IMR-90 (cell line): Measurements from ENCODE around the gene WDR45B. TPM values are rescaled to one million over a fixed set of nuclear protein-coding genes. Genes with fewer than 3 reads are reported as not detected.

ENCODE experiments used
- ATAC-seq: fragments of 200-7000 bp; cut with Tn5 transposase; 2 replicates; pipeline ENCODE4 v1.9.1; 2020; ENCODE audit warnings: low read depth, mild to moderate bottlenecking, moderate library complexity
- BruUV-seq: library from RNA; stranded (reverse); fragments of 400-500 nt; replicated peaks from 2 replicates; lab custom pipeline; 2021; lab: Mats Ljungman, UMichigan
- CTCF ChIA-PET: fragments of 300-600 bp; formaldehyde crosslinking; extraction: SDS; loops from one replicate; lab custom pipeline; 2021; ENCODE audit warnings: antibody characterized with exemption; lab: Yijun Ruan, JAX
- POLR2A ChIA-PET: fragments of 300-600 bp; sonication (Branson Sonifier 250); formaldehyde crosslinking; loops from one replicate; lab custom pipeline; 2022; ENCODE audit warnings: antibody characterized with exemption; ENCODE audit not compliant: unreplicated experiment; lab: Charles Lee
- DNase-seq: peaks from one replicate; pipeline ENCODE4 v3.0.0; 2013
- H2AFZ ChIP-seq: replicated peaks from 2 replicates; pipeline ENCODE3; 2013; ENCODE audit warnings: low read length, mild to moderate bottlenecking; ENCODE audit not compliant: poor library complexity
- H2AK5ac ChIP-seq: 2 replicates; pipeline ENCODE4 v1.6.1; 2013; ENCODE audit warnings: low read depth, low read length, inconsistent platforms
- H2AK9ac ChIP-seq: replicated peaks from 2 replicates; pipeline ENCODE3; 2013; ENCODE audit warnings: mild to moderate bottlenecking, low read depth, low read length, moderate library complexity; ENCODE audit not compliant: poor library complexity
- H2BK120ac ChIP-seq: 2 replicates; pipeline ENCODE4 v1.6.1; 2013; ENCODE audit warnings: low read depth, low read length, inconsistent platforms
- H2BK15ac ChIP-seq: 3 replicates; pipeline ENCODE4 v1.6.1; 2013; ENCODE audit warnings: low read depth, low read length, inconsistent platforms
- H2BK20ac ChIP-seq: 2 replicates; pipeline ENCODE4 v1.6.1; 2013; ENCODE audit warnings: low read depth, mild to moderate bottlenecking, inconsistent platforms, low read length, moderate library complexity
- H2BK5ac ChIP-seq: 2 replicates; pipeline ENCODE4 v1.6.1; 2013; ENCODE audit warnings: mild to moderate bottlenecking, low read depth, low read length, inconsistent platforms; ENCODE audit not compliant: poor library complexity, severe bottlenecking
- H3K14ac ChIP-seq: replicated peaks from 2 replicates; pipeline ENCODE4 v1.6.1; 2013; ENCODE audit warnings: low read depth, low read length, inconsistent platforms
- H3K18ac ChIP-seq: 2 replicates; pipeline ENCODE4 v1.6.1; 2013; ENCODE audit warnings: low read depth, low read length, control low read depth
- H3K23ac ChIP-seq: 2 replicates; pipeline ENCODE4 v1.6.1; 2013; ENCODE audit warnings: low read depth, low read length, inconsistent platforms
- H3K27ac ChIP-seq: 2 replicates; pipeline ENCODE4 v1.5.1; 2013; ENCODE audit warnings: mild to moderate bottlenecking, control low read depth, low read length; ENCODE audit not compliant: insufficient read depth
- H3K27me3 ChIP-seq: 2 replicates; pipeline ENCODE4 v1.6.1; 2013; ENCODE audit warnings: low read length; ENCODE audit not compliant: control insufficient read depth, insufficient read depth
- H3K36me3 ChIP-seq: 2 replicates; pipeline ENCODE4 v1.6.1; 2013; ENCODE audit warnings: low read length, mixed read lengths; ENCODE audit not compliant: control insufficient read depth, insufficient read depth
- H3K4ac ChIP-seq: 2 replicates; pipeline ENCODE4 v1.6.1; 2013; ENCODE audit warnings: low read depth, low read length, inconsistent platforms
- H3K4me1 ChIP-seq: 2 replicates; pipeline ENCODE4 v1.6.1; 2013; ENCODE audit warnings: low read length, mixed read lengths; ENCODE audit not compliant: control insufficient read depth, insufficient read depth
- H3K4me2 ChIP-seq: 2 replicates; pipeline ENCODE4 v1.6.1; 2013; ENCODE audit warnings: low read depth, mild to moderate bottlenecking, control low read depth, low read length, moderate library complexity
- H3K4me3 ChIP-seq: 2 replicates; pipeline ENCODE4 v1.5.1; 2013; ENCODE audit warnings: low read depth, mild to moderate bottlenecking, control low read depth, low read length, moderate library complexity; ENCODE audit not compliant: insufficient read depth
- H3K56ac ChIP-seq: 2 replicates; pipeline ENCODE4 v1.6.1; 2013; ENCODE audit warnings: low read length, inconsistent platforms; ENCODE audit not compliant: insufficient read depth; ENCODE audit errors: extremely low read depth
- H3K79me1 ChIP-seq, 2 experiments: 2 replicates each; pipeline ENCODE4 v1.6.1; 2013; ENCODE audit warnings: low read length in 2 of 2, inconsistent platforms in 1 of 2, low read depth in 1 of 2
- H3K9ac ChIP-seq: 2 replicates; pipeline ENCODE4 v1.6.1; 2013; ENCODE audit warnings: low read depth, low read length, control low read depth
- H3K9me1 ChIP-seq: 2 replicates; pipeline ENCODE4 v1.6.1; 2013; ENCODE audit warnings: low read length, inconsistent platforms; ENCODE audit not compliant: insufficient read depth
- H3K9me3 ChIP-seq: 2 replicates; pipeline ENCODE4 v1.6.1; 2013; ENCODE audit warnings: low read length; ENCODE audit not compliant: control insufficient read depth, insufficient read depth
- H4K20me1 ChIP-seq: 2 replicates; pipeline ENCODE4 v1.6.1; 2013; ENCODE audit warnings: low read length, inconsistent platforms; ENCODE audit not compliant: insufficient read depth
- H4K5ac ChIP-seq: 2 replicates; pipeline ENCODE4 v1.6.1; 2013; ENCODE audit warnings: mild to moderate bottlenecking, low read depth, low read length, control low read depth
- H4K8ac ChIP-seq, 2 experiments: 2 replicates each; pipeline ENCODE4 v1.6.1; 2013; ENCODE audit warnings: low read depth in 2 of 2, low read length in 2 of 2, control low read depth in 1 of 2, inconsistent platforms in 1 of 2
- H4K91ac ChIP-seq: 2 replicates; pipeline ENCODE4 v1.6.1; 2013; ENCODE audit warnings: low read depth, low read length, inconsistent platforms; ENCODE audit not compliant: insufficient read depth
- MAFK ChIP-seq: IDR thresholded peaks from 2 replicates; pipeline ENCODE4 v1.6.1; 2012; ENCODE audit warnings: low read depth, low read length, improper control_type of control experiment
- USF2 ChIP-seq: fragments of 150-350 bp; IDR thresholded peaks from 2 replicates; pipeline ENCODE4 v1.6.1; 2017; ENCODE audit warnings: mild to moderate bottlenecking, antibody characterized with exemption, low read length, low read depth
- WGBS, 2 experiments: methylation state at CpG; one replicate each; pipeline versions ENCODE4 v1.1.5 to v1.1.7; 2013; ENCODE audit warnings: missing lambda C conversion rate in 2 of 2; ENCODE audit not compliant: insufficient read length in 1 of 2; ENCODE audit errors: extremely low coverage in 2 of 2; 5-methylcytosine and 5-hydroxymethylcytosine counted together
- dilution Hi-C: fragments of 300-500 bp; cut with HindIII; formaldehyde crosslinking; loops from one replicate; pipeline ENCODE4 v1.14.3; 2018; ENCODE audit warnings: low sequenced_read_pairs; ENCODE audit not compliant: unreplicated experiment
- in situ Hi-C: fragments of 300-500 bp; cut with MboI; formaldehyde crosslinking; loops from 3 replicates; pipeline ENCODE4 v1.14.3; 2019; ENCODE audit warnings: low sequenced_read_pairs, inconsistent platforms, mixed read lengths
- intact Hi-C: fragments of 100-400 bp; cut with micrococcal nuclease; formaldehyde crosslinking; loops from 2 replicates; pipeline ENCODE4 v1.10.0; 2022
- polyA plus RNA-seq, 3 experiments: library from polyadenylated mRNA; depleted of rRNA; stranded (reverse); fragments of >200 nt; gene quantifications; 2 replicates each; pipeline ENCODE4 v1.2.3, GENCODE V29; 2012; ENCODE audit warnings: low replicate concordance in 1 of 3
- total RNA-seq: library from RNA; depleted of rRNA; stranded (reverse); fragments of >200 nt; gene quantifications from 2 replicates; pipeline ENCODE4 v1.2.3, GENCODE V29; 2012

Gene WDR45B
- total and polyA plus RNA-seq, 2 of the 4 experiments (the other 2 are of a cell fraction) = 98.2 to 110 TPM

- H3K18ac ChIP-seq = no peak overlapping the region
- H2AK9ac ChIP-seq = no peak overlapping the region
- H3K4me2 ChIP-seq = no peak overlapping the region
- in situ Hi-C loops = no loop called here
- H4K5ac ChIP-seq = no peak overlapping the region
- H3K14ac ChIP-seq = no peak overlapping the region
- H2AK5ac ChIP-seq = no peak overlapping the region
- H3K27ac ChIP-seq = no peak overlapping the region
- H3K9me1 ChIP-seq = peaks cover 5% of the 10 kb centered on the region
- H2BK5ac ChIP-seq = no peak overlapping the region
- BruUV-seq = no TSS peak
- H3K4ac ChIP-seq = no peak overlapping the region
- H4K91ac ChIP-seq = no peak overlapping the region
- H4K20me1 ChIP-seq = no peaks in the 10 kb centered on the region; the same call in 1 of the 2 replicates
- dilution Hi-C loops = no loop called here
- peaks cover 34% of the 10 kb centered on the region for H3K36me3 ChIP-seq
- ATAC-seq (no peak), DNase-seq (no peak)
- H3K79me1 ChIP-seq = peaks cover 12 to 34% of the 10 kb centered on the region in 2 experiments
- no peak for TF ChIP-seq MAFK
- TF ChIP-seq USF2 = no peak
- no peak overlapping the region for H3K56ac ChIP-seq
- no peak overlapping the region for H3K9ac ChIP-seq
- no peak overlapping the region for H2AFZ ChIP-seq
- ChIA-PET CTCF (no interaction called here), POLR2A (no interaction called here)
- peaks cover 8% of the 10 kb centered on the region for H3K4me1 ChIP-seq
- no peak overlapping the region for H2BK20ac ChIP-seq
- 50% methylated on average over 2 of the region's 5 CpGs; no CpG with 5 or more reads in 1 of the 2 experiments for WGBS, 2 experiments
- H2BK15ac ChIP-seq = no peak overlapping the region
- H2BK120ac ChIP-seq = no peak overlapping the region
- no peaks in the 10 kb centered on the region for H3K9me3 ChIP-seq
- intact Hi-C loops = no loop called here
- H3K23ac ChIP-seq = no peak overlapping the region
- no peaks in the 10 kb centered on the region for H3K27me3 ChIP-seq
- no peak overlapping the region for H4K8ac ChIP-seq
- no peak overlapping the region for H3K4me3 ChIP-seq
Measured at GRCh38 chr17:82608816-82609215, 39.4 kb downstream of the WDR45B start.
